Fibroblast of skin of right biceps (primary cell): ENCODE measurements around the gene NIT2.

Experiments used
- DNase-seq: peaks from one replicate; pipeline ENCODE4 v3.0.0-alpha.2; 2013

The NIT2 gene

DNA sequence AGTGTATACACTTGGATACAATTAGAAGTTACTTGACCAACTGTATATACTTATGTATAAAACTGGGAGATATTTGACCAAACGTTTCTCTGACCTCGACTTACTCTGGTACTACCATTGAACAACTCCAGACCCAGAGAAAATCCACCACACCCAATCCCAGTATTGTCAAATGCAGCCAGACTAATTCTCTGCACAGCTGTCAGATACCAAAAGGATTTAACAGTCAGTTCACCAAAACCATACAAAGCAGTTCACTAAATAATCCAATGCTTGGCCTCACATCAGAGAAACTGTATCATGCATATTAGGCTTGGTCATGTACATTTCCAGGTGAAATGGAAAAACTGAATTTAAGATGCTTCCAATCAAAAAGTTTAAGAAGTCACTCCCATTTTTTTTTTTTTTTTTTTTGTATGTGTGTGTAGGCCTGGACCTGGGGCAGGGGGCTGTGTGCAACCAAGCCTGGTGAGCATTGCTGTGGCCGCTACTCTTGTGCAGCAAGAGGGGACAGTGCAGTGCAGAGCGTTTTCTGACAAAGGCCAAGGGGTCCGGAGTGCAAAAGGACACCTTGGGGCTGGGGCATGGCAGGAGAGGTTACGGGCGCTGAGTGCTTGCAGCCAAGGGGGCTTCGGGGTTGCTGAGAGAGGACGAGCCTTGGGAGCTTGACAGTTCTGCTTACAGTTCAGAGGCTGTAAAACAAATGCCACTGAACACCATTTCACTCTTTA, 64.9 kb downstream of the NIT2 start:
- no peak for DNase-seq

DNA sequence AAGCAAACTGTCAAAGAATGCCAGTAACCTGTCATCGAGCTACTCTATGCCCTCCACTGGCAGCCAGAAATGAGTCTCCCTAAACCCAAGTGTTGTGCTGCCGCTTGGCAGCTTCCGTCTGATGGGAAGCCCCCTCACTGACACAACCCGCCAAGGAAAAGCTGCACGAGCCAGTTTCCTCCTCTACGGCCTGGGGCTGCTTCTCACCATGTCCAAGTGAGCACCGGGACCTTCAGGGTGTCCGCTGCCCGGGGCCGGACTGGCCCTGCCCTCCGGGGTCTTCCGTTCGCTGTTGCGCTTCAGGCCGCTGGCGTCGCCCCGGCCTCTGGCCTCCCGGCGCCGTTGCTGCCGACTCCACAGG, 65.8 kb downstream of the NIT2 start:
- peak; percentile 8 for DNase-seq

DNA sequence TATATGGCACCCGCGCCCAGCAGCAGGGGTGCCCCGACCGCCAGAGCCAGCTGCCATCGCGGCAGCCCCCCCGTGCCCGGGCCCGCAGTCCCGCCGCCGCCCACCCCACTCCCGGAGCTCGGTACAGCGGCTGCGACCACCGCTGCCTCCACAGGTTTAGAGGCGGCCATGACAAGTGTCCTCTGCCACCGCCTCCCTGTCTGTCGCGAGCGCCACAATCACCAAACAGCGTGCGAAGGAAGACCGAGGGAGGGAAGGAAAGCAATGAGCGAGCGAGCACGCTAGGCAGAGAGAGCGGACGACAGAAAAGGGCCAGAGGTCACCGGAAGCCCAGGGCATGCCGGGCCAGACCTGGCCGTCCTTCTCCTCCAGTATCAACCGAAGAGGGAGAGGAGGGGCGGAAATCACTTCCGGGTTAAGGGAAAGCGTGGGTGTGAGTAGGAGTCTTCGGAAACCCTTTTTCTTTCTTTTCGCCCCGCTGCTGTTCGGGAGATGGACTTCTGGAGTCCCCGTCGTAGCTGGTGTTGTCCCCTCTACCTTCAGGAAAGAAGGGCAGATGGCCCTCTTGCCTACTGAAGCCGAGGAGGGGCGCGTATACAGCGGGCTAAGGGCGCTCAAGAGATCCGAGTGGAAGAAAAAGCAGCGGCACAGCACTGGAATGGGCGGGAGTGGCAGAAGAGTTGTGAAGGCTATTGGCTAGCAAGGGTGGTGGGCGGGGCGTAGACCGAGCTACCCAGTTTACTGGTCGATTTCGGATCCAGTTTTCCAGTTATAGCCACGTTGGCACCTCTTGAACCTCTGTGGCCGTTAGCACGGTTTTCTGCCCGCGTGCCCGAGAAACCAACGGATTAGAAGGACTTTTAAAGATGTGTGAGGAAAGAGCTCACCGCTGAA, 66.5 kb downstream of the NIT2 start, which contains the start of the genes LNP1 and TOMM70:
Gene LNP1, plus strand, starts transcription at position 760 of the 894 bp plus-strand sequence. CDS start 28,191 bp downstream, outside the sequence.
Gene TOMM70, minus strand, starts transcription at position 310 of the 894 bp plus-strand sequence. Its CDS starts 140 bp downstream, at position 170.
- DNase-seq: peak; percentile 97

DNA sequence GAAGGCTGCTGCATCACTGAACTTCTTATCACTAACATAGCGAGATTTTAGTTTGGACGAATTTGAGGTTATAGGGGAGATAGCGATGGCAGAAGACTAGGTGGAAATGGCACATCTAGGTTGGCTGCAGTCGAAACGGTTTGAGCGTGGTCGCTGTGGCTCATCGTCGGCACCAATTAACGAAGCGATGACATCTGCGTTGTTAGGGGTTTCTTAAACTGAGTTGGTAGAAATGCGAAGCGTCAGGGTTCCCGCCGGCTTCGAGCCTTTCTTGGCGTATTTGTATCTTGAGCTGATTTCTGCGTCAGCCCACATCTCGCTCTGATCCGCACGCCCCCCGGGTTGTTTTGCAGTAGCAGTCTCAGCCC, 67.1 kb downstream of the NIT2 start:
- DNase-seq: peak; percentile 67

DNA sequence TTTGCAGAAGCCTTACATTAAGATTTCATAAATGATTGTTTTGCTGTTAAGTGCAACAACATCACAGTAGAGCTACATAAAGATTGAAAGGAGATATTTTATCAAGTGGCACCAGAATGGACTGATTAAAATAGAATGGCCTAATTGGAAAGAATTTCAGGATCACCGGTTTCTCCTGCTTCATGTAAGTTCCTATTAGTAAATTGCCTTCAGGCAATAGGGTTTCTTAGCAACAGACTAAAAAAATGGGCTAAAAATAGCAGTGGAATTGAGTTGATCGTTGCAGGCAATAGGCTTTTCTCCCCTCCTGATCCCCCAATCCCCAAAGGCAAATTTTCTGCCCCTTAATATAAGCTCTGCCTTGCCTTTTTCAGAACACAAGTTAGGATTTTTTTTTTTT, 67.7 kb downstream of the NIT2 start:
- DNase-seq: peak; percentile 65

DNA sequence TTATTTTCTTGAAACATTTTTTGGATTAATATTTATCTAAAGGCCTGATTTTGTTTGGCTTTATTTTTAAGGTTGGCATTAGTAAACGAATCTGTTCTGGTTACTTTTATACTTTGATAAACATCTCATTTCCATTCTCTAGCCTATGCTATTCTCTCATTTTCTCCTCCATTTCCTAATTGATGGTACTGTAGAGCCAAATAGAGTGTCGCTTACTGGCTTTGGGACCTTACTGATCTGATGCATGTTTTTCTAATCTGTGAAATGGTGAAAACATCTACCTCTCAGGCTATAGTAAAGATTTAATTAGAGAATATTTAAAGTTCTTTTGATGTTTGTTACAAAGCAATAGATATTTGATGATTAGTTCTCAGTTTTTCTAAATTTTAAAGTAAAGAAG, 68.3 kb downstream of the NIT2 start:
- DNase-seq: no peak

DNA sequence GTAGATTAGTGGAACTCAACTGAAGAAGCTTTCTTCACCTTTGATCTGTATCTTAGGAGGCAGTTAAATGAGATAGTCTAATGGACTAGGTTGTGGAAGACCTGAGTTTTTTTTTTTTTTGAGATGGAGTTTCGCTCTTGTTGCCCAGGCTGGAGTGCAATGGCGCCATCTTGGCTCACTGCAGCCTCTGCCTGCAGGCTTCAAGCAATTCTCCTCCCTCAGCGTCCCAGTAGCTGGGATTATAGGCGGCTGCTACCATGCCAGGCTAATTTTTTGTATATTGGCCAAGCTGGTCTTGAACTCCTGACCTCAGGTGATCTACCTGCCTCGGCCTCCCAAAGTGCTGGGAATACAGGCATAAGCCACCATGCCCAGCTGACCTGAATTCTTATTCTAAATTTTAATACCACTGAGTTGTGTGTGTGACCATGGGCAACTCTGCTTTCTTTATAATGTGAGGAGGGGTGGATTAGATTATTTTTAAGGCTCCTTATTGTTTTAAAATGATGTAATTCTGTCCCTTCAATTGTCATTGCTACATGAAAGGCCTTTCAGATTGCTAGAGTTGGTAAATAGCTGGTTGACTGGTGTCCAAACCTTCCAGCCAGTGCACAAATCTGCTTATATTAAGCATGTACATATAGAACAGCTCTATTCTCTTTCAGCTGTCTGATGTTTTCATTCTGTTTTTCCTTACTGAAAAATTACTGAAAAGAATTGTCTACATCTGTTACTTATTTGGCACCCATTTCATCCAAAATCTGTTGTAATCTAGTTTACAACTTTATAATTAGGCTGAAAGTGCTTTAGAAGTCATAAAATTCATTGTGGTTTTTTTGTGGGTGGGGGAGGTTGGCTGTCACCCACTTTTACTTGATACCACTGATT, 69.0 kb downstream of the NIT2 start:
- peak; percentile 18 for DNase-seq

DNA sequence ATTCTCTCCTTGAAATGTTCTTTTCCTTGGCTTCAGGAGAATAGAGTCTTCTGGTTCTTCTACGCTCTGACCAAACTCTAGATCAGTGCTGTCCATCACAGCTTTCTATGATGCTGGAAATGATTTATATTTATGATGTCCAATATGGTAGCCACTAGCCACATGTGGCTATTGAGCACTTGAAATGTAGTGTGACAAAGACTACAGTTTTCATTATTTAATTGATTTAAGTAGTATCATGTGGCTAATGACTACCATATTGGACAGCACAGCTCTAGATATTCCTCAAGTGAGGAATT, 69.6 kb downstream of the NIT2 start:
- no peak for DNase-seq

DNA sequence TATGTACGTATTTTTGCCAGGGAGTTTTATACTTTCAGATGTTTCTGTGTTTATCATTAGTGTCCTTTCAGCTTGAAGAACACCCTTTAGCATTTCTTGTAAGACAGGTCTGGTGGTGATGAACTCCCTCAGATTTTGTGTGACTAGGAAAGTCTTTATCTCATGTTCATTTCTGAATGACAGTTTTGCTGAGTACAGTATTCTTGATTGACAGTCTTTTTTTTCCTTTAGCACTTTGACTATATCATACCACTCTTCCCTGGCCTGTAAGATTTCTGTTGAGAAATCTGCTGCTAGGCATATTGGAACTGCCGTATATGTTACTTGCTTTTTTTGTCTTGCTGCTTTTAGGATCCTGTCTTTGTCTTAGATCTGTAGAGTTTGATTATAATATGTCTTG, 72.6 kb downstream of the NIT2 start:
- no peak for DNase-seq

DNA sequence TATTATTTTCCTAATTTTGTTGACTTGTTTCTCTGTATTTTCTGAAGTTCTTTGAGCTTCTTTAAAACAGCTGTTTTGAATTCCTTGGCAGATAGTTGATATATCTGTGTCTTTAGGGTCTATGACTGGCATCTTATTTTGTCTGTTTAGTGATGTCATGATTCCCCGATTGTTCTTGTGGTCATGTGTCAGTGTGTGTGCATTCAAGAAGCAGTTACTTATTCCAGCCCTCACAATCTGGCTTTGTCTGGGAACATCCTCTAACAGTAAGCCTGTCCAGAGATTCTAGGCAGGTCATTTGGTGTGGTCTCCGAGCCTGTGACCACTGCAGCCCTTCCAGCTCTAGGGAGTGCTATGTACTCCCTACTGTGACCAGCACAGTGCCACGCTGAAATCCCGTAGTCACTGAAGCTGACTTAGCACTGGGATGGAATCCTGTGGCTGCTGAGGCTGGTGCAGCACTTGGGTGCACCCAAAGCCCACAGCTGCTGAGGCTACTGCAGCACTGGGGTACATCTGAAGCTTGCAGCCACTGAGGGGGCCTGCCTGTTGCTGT, 73.5 kb downstream of the NIT2 start:
- no peak for DNase-seq
